Right atrium auricular region (tissue), 2 donors: Measurements from ENCODE around the gene SMARCA4. TPM values are rescaled to one million over a fixed set of nuclear protein-coding genes. Genes with fewer than 3 reads are reported as not detected.

ENCODE experiments used
- DNase-seq: peaks from one replicate; pipeline ENCODE4 v3.0.0-alpha.2; 2019; ENCODE audit warnings: low spot score
- H3K27ac ChIP-seq, 2 donors: fragments of 200-600 bp; sonication (generic); 1 replicate in 1 of 2; 2 replicates in 1 of 2; pipeline ENCODE4 v1.5.1; 2016 to 2019
- H3K27me3 ChIP-seq, 2 donors: fragments of 200-600 bp; sonication (generic); one replicate each; pipeline versions ENCODE4 v1.5.1 to v1.6.0; 2017 to 2019
- H3K36me3 ChIP-seq: fragments of 200-600 bp; sonication (generic); one replicate; pipeline ENCODE4 v1.5.1; 2016
- H3K4me1 ChIP-seq, 2 donors: fragments of 200-600 bp; sonication (generic); one replicate each; pipeline versions ENCODE4 v1.5.1 to v1.6.0; 2017 to 2019
- H3K4me3 ChIP-seq, 2 donors: fragments of 200-600 bp; sonication (generic); 1 replicate in 1 of 2; 2 replicates in 1 of 2; pipeline ENCODE4 v1.5.1; 2017 to 2019; ENCODE audit warnings: mild to moderate bottlenecking in 1 of 2, moderate library complexity in 1 of 2
- H3K9me3 ChIP-seq, 2 donors: fragments of 200-600 bp; sonication (generic); one replicate each; pipeline ENCODE4 v1.5.1; 2019
- CTCF ChIP-seq, 2 donors: fragments of 200-600 bp; sonication (generic); IDR thresholded peaks; one replicate each; pipeline ENCODE4 v1.5.1; 2019; ENCODE audit warnings: antibody characterized with exemption in 2 of 2
- total RNA-seq, 2 donors: library from RNA; depleted of rRNA; stranded (reverse); fragments of >200 nt; gene quantifications; one replicate each; pipeline ENCODE4 v1.1.0, GENCODE V29; 2016

SMARCA4 gene
- 10 to 100 TPM; 29.9 to 41.7 TPM for total RNA-seq

GRCh38 chr19:10960314-10961072 lies at the start of gene SMARCA4:
Gene SMARCA4 (plus strand): TSS chr19:10961030. CDS start chr19:10984152, 23,122 bp downstream.
- H3K4me1 ChIP-seq: peaks cover 0 to 29% of the 10 kb centered on the region in 2 donors
- DNase-seq: peak; percentile 95
- TF ChIP-seq CTCF (IDR thresholded peaks at IDR 0.05): no peak
- no peaks in the 10 kb centered on the region for H3K9me3 ChIP-seq
- peak within 1 kb of the TSS; percentile 94 for H3K27ac ChIP-seq
- no peaks in the 10 kb centered on the region for H3K27me3 ChIP-seq
- H3K4me3 ChIP-seq: peak within 1 kb of the TSS; percentile 81 to 92
- no peaks in the 10 kb centered on the region for H3K36me3 ChIP-seq

- no peak for DNase-seq
- no peak for TF ChIP-seq CTCF (IDR thresholded peaks at IDR 0.05)
- no peaks in the 10 kb centered on the region for H3K4me1 ChIP-seq
- H3K4me3 ChIP-seq: no peak overlapping the region
- no peaks in the 10 kb centered on the region for H3K9me3 ChIP-seq
- no peaks in the 10 kb centered on the region for H3K27me3 ChIP-seq
- H3K27ac ChIP-seq: no peak overlapping the region
- peaks cover 64% of the 10 kb centered on the region for H3K36me3 ChIP-seq
Observed at GRCh38 chr19:10911579-10912363, 49.1 kb upstream of the SMARCA4 start.

DNA sequence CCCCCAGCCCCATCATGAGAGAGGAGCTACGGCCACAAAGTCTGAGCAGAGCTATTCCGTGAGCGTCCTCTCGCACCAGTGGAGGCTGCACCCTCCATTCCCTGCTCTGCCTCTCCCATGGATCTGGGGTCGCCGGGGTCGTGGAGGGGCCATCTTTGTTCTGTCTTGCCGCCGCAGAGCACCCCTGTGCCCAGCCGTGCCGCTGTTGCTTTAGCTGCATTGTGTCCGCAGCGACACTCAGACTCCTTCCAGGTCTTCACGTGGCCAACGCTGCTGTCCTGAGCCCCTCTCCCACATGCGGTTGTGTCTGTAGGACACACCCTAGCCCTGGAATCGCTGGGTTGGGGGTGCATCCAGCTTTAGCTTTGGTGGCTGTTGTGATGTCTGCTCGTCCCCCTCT lies 48.2 kb upstream of the SMARCA4 start:
- Histone ChIP-seq H3K36me3 (peaks cover 66% of the 10 kb centered on the region), H3K27me3 (no peaks in the 10 kb centered on the region), H3K9me3 (no peaks in the 10 kb centered on the region), H3K27ac (no peak overlapping the region), H3K4me1 (no peaks in the 10 kb centered on the region), H3K4me3 (no peak overlapping the region)
- no peak for TF ChIP-seq CTCF (IDR thresholded peaks at IDR 0.05)
- no peak for DNase-seq

GRCh38 chr19:10913716-10914340 lies 47.0 kb upstream of the SMARCA4 start:
- no peaks in the 10 kb centered on the region for H3K4me1 ChIP-seq
- no peak overlapping the region for H3K4me3 ChIP-seq
- no peak for DNase-seq
- H3K9me3 ChIP-seq: no peaks in the 10 kb centered on the region
- no peak for TF ChIP-seq CTCF (IDR thresholded peaks at IDR 0.05)
- H3K27ac ChIP-seq: no peak overlapping the region
- H3K27me3 ChIP-seq: no peaks in the 10 kb centered on the region
- H3K36me3 ChIP-seq: peaks cover 56% of the 10 kb centered on the region

GRCh38 chr19:10915130-10916091 lies 45.4 kb upstream of the SMARCA4 start:
- Histone ChIP-seq H3K27ac (no peak overlapping the region), H3K9me3 (no peaks in the 10 kb centered on the region), H3K4me1 (peaks cover 0 to 7% of the 10 kb centered on the region in 2 donors), H3K36me3 (peaks cover 46% of the 10 kb centered on the region), H3K27me3 (no peaks in the 10 kb centered on the region), H3K4me3 (no peak overlapping the region)
- DNase-seq: no peak
- no peak for TF ChIP-seq CTCF (IDR thresholded peaks at IDR 0.05)
